GM23338 (cell line): Measurements from ENCODE around the gene UGT2B10. TPM values are rescaled to one million over a fixed set of nuclear protein-coding genes. Genes with fewer than 3 reads are reported as not detected.

ENCODE experiments used
- ATAC-seq: fragments of 200-7000 bp; cut with Tn5 transposase; 3 replicates; pipeline ENCODE4 v1.9.1; 2020
- DNase-seq: peaks from one replicate; pipeline ENCODE4 v3.0.0-alpha.2; 2015; ENCODE audit warnings: low spot score
- H2AFZ ChIP-seq: fragments of 200-600 bp; sonication (generic); 2 replicates; pipeline ENCODE4 v1.8.0; 2016; ENCODE audit warnings: antibody characterized with exemption, mild to moderate bottlenecking, moderate library complexity
- H3F3A ChIP-seq: fragments of 200-600 bp; sonication (generic); replicated peaks from 2 replicates; pipeline ENCODE4 v1.8.0; 2017; ENCODE audit warnings: antibody characterized with exemption, mixed run types, low read depth
- H3K27ac ChIP-seq: fragments of 200-600 bp; sonication (generic); 2 replicates; pipeline ENCODE4 v1.6.1; 2016; ENCODE audit warnings: low read depth
- H3K27me3 ChIP-seq: fragments of 200-600 bp; sonication (generic); 2 replicates; pipeline ENCODE4 v1.8.0; 2016; ENCODE audit warnings: mild to moderate bottlenecking, mixed run types, moderate library complexity; ENCODE audit not compliant: insufficient read depth
- H3K36me3 ChIP-seq: fragments of 200-600 bp; sonication (generic); 2 replicates; pipeline ENCODE4 v1.8.0; 2016; ENCODE audit warnings: mild to moderate bottlenecking; ENCODE audit not compliant: insufficient read depth
- H3K4me1 ChIP-seq: fragments of 200-600 bp; sonication (generic); 2 replicates; pipeline ENCODE4 v1.8.0; 2016; ENCODE audit warnings: mild to moderate bottlenecking, moderate library complexity; ENCODE audit not compliant: insufficient read depth
- H3K4me2 ChIP-seq: fragments of 200-600 bp; sonication (generic); 2 replicates; pipeline ENCODE4 v1.7.1; 2017; ENCODE audit warnings: mixed run types
- H3K4me3 ChIP-seq: fragments of 200-600 bp; sonication (generic); 2 replicates; pipeline ENCODE4 v1.6.1; 2016; ENCODE audit warnings: mixed run types
- H3K79me2 ChIP-seq: fragments of 200-600 bp; sonication (generic); replicated peaks from 2 replicates; pipeline ENCODE4 v1.8.0; 2017; ENCODE audit warnings: mild to moderate bottlenecking; ENCODE audit not compliant: insufficient read depth
- H3K9me2 ChIP-seq: fragments of 200-600 bp; sonication (generic); 2 replicates; pipeline ENCODE4 v1.8.0; 2017; ENCODE audit not compliant: insufficient read depth
- H4K20me1 ChIP-seq: fragments of 200-600 bp; sonication (generic); replicated peaks from 2 replicates; pipeline ENCODE4 v1.8.0; 2017; ENCODE audit warnings: mild to moderate bottlenecking; ENCODE audit not compliant: insufficient read depth
- H3K27ac Mint-ChIP-seq: 2 replicates; pipeline ENCODE4 v1.8.0; 2020; ENCODE audit warnings: inconsistent platforms, mild to moderate bottlenecking, moderate library complexity, mixed read lengths
- H3K27me3 Mint-ChIP-seq: 3 replicates; pipeline ENCODE4 v1.8.0; 2022; ENCODE audit warnings: low read depth, mild to moderate bottlenecking, moderate library complexity, mixed read lengths, inconsistent platforms; ENCODE audit not compliant: insufficient read depth, poor library complexity
- H3K36me3 Mint-ChIP-seq: 3 replicates; pipeline ENCODE4 v1.8.0; 2021; ENCODE audit warnings: low read depth, mild to moderate bottlenecking, inconsistent platforms, moderate library complexity, mixed read lengths
- H3K4me1 Mint-ChIP-seq: 3 replicates; pipeline ENCODE4 v1.8.0; 2020; ENCODE audit warnings: mild to moderate bottlenecking, inconsistent platforms, mixed read lengths
- H3K4me3 Mint-ChIP-seq: 3 replicates; pipeline ENCODE4 v1.8.0; 2021; ENCODE audit warnings: moderate library complexity, mild to moderate bottlenecking, inconsistent platforms, mixed read lengths
- H3K9me3 Mint-ChIP-seq: 3 replicates; pipeline ENCODE4 v1.8.0; 2020; ENCODE audit warnings: moderate library complexity, mild to moderate bottlenecking, inconsistent platforms, mixed read lengths
- CREB1 ChIP-seq: fragments of 250-450 bp; sonication (Bioruptor Pico); IDR thresholded peaks from 2 replicates; pipeline ENCODE4 v1.5.0; 2020; ENCODE audit warnings: low read depth, mild to moderate bottlenecking, moderate library complexity
- CTCF ChIP-seq, 2 experiments: fragments of 200-600 bp in 1 of 2; sonication (generic) in 1 of 2; conservative IDR thresholded peaks; 2 replicates each; pipeline versions ENCODE4 v1.5.1 to v1.6.1; 2016 to 2017; ENCODE audit warnings: antibody characterized with exemption in 2 of 2, low read depth in 2 of 2, mild to moderate bottlenecking in 2 of 2, moderate library complexity in 1 of 2
- NANOG ChIP-seq: IDR thresholded peaks from 2 replicates; pipeline ENCODE4 v1.6.1; 2016; ENCODE audit warnings: antibody characterized with exemption, borderline replicate concordance
- ZNF462 ChIP-seq: fragments of 250-450 bp; sonication (Bioruptor Pico); IDR thresholded peaks from 2 replicates; pipeline ENCODE4 v1.5.0; 2020; ENCODE audit warnings: mild to moderate bottlenecking, moderate library complexity
- polyA plus RNA-seq: library from polyadenylated mRNA; unstranded; fragments of >200 nt; fragmentation: Nextera tagmentation; extraction: Ambion mirVana; gene quantifications from 2 replicates; pipeline ENCODE4 v1.2.1, GENCODE V29; 2016
- total RNA-seq: library from RNA; depleted of rRNA; stranded (reverse); fragments of >200 nt; shearing (Covaris generic); gene quantifications from 2 replicates; pipeline ENCODE4 v1.2.3, GENCODE V29; 2014

UGT2B10 gene
- total and polyA plus RNA-seq, 2 experiments from 2014 or later: not detected

- H3K4me1 Mint-ChIP-seq: peaks cover 12% of the 10 kb centered on the region
- DNase-seq: peak; percentile 40
- Histone ChIP-seq H3K9me2 (no peaks in the 10 kb centered on the region), H3K36me3 (no peaks in the 10 kb centered on the region), H4K20me1 (no peaks in the 10 kb centered on the region), H3K4me1 (no peaks in the 10 kb centered on the region), H2AFZ (no peak overlapping the region), H3K79me2 (no peaks in the 10 kb centered on the region), H3K4me2 (0 out of 2 replicates have a peak overlapping the region, but pooled peaks have one; percentile 26), H3F3A (no peaks in the 10 kb centered on the region), H3K4me3 (no peak overlapping the region), H3K27me3 (no peaks in the 10 kb centered on the region), H3K27ac (no peak overlapping the region)
- ATAC-seq: peak; percentile 51; the same call in 2 of the 3 replicates
- H3K27me3 Mint-ChIP-seq: no peaks in the 10 kb centered on the region
- peak overlapping the region; percentile 92 for H3K27ac Mint-ChIP-seq
- no peak for TF ChIP-seq CTCF (conservative IDR thresholded peaks at IDR 0.05; ENCODE audit: low read depth in 2 of 2)
- TF ChIP-seq NANOG: peak; percentile 45; the same call in 1 of the 2 replicates
- TF ChIP-seq CREB1: no peak
- 0 out of 2 replicates have a peak, but pooled peaks have one; percentile 41 for TF ChIP-seq ZNF462 (CRISPR knock-in tag)
- H3K4me3 Mint-ChIP-seq: no peak overlapping the region
- peaks cover under 1% of the 10 kb centered on the region; the same call in 1 of the 3 replicates for H3K9me3 Mint-ChIP-seq
- H3K36me3 Mint-ChIP-seq: peaks cover 5% of the 10 kb centered on the region; the same call in 2 of the 3 replicates
Measured at GRCh38 chr4:68797618-68798017, 18.2 kb upstream of the UGT2B10 start.
